Stomach (tissue), 9 donors: ENCODE measurements around the gene RAD9B. TPM values are rescaled to one million over a fixed set of nuclear protein-coding genes. Genes with fewer than 3 reads are reported as not detected.

Experiments used
- DNase-seq, 2 donors: peaks; one replicate each; pipeline versions ENCODE4 v3.0.0 to v3.0.0-alpha.2; 2013 to 2019
- H3K27ac ChIP-seq, 5 donors: fragments of 200-600 bp in 4 of 5; sonication (generic) in 4 of 5; one replicate each; pipeline ENCODE4 v1.5.1; 2013 to 2019; ENCODE audit warnings: mild to moderate bottlenecking in 1 of 5, moderate library complexity in 1 of 5
- H3K27me3 ChIP-seq, 3 donors: fragments of 200-600 bp; sonication (generic); one replicate each; pipeline ENCODE4 v1.5.1; 2017 to 2019; ENCODE audit warnings: mixed run types in 1 of 3
- H3K36me3 ChIP-seq, 4 donors: fragments of 200-600 bp; sonication (generic); 1 replicate in 3 of 4; 2 replicates in 1 of 4; pipeline ENCODE4 v1.5.1; 2016 to 2019
- H3K4me1 ChIP-seq, 4 donors: fragments of 200-600 bp; sonication (generic); one replicate each; pipeline ENCODE4 v1.5.1; 2016 to 2019
- H3K4me3 ChIP-seq, 4 donors: fragments of 200-600 bp; sonication (generic) in 3 of 4; one replicate each; pipeline ENCODE4 v1.5.1; 2016 to 2019; ENCODE audit warnings: mild to moderate bottlenecking in 1 of 4
- H3K9me3 ChIP-seq, 4 donors: fragments of 200-600 bp; sonication (generic); one replicate each; pipeline ENCODE4 v1.5.1; 2016 to 2019
- EP300 ChIP-seq: sonication (generic); formaldehyde crosslinking; IDR thresholded peaks from one replicate; pipeline ENCODE4 v1.6.1; 2017; ENCODE audit warnings: antibody characterized with exemption
- POLR2A ChIP-seq, 4 donors: fragments of 450-650 bp; IDR thresholded peaks; one replicate each; pipeline ENCODE4 v1.6.1; 2016; ENCODE audit warnings: antibody characterized with exemption in 4 of 4, control low read depth in 2 of 4, mild to moderate bottlenecking in 1 of 4, moderate library complexity in 1 of 4
- POLR2AphosphoS5 ChIP-seq, 3 donors: sonication (generic); formaldehyde crosslinking; IDR thresholded peaks; one replicate each; pipeline ENCODE4 v1.6.1; 2016; ENCODE audit warnings: antibody characterized with exemption in 3 of 3
- WGBS, 5 donors: extraction: QIAGEN DNeasy Blood & Tissue Kit in 3 of 5; methylation state at CpG; one replicate each; pipeline versions ENCODE4 v1.1.5 to v1.1.7; 2013 to 2018; 5-methylcytosine and 5-hydroxymethylcytosine counted together
- intact Hi-C: fragments of 100-400 bp; cut with DNase I; formaldehyde crosslinking; loops from one replicate; pipeline ENCODE4 v1.15.1; 2023; ENCODE audit warnings: low total_unique reads
- polyA plus RNA-seq, 3 donors: library from polyadenylated mRNA; stranded (reverse); fragments of 200-250 nt; gene quantifications; one replicate each; pipeline ENCODE4 v1.2.3, GENCODE V29; 2013
- total RNA-seq, 5 donors: library from RNA; depleted of rRNA; stranded (reverse); fragments of >200 nt; gene quantifications; one replicate each; pipeline versions ENCODE4 v1.1.0 to v1.2.3, GENCODE V29; 2014 to 2016
- TF ChIP-seq, protein P1 (sequence below), 7 experiments: fragments of 450-650 bp in 4 of 7; fragments of 200-600 bp in 3 of 7; sonication (generic) in 3 of 7; IDR thresholded peaks; one replicate each; pipeline ENCODE4 v1.5.1; 2016 to 2019; ENCODE audit warnings: antibody characterized with exemption in 7 of 7, control low read depth in 2 of 7, mild to moderate bottlenecking in 1 of 7
- donor health status: healthy with polysubstance abuse.
- donor health status: Bipolar disorder and iron deficiency.
- donor health status: healthy.

RAD9B gene
- total and polyA plus RNA-seq, 8 donors = 0.23 to 0.73 (median 0.31) TPM; not detected in 3

DNA sequence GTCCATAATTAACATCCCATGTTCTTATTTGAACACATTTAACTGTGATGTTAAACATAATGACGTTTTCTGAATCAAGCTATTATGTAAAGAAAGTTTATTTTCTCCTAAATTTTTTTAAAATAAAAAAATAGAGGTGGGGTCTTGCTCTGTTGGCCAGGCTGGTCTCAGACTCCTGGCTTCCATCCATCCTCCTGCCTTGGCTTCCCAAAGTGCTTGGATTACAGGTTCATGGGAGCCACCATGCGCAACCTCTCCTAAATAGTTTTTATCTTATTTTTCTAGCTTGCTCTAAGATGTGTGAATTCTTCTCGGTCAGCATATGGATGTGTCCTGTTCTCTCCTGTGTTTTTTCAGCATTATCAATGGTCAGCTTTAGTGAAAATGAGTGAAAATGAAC, 3.2 kb downstream of the RAD9B start:
- Histone ChIP-seq H3K4me1 (peaks cover 7 to 17% (median 13%) of the 10 kb centered on the region in 4 donors), H3K9me3 (no peaks in the 10 kb centered on the region), H3K36me3 (no peaks in the 10 kb centered on the region), H3K27me3 (no peaks in the 10 kb centered on the region), H3K27ac (no peak overlapping the region), H3K4me3 (no peak overlapping the region)
- no peak for DNase-seq
- 75 to 79% (median 77%) methylated on average over 3 of the region's 3 CpGs for WGBS, 5 donors
- TF ChIP-seq POLR2A (IDR thresholded peaks at IDR 0.05) (no peak), EP300 (no peak), POLR2AphosphoS5 (IDR thresholded peaks at IDR 0.05) (no peak)
- TF ChIP-seq, protein P1, sequence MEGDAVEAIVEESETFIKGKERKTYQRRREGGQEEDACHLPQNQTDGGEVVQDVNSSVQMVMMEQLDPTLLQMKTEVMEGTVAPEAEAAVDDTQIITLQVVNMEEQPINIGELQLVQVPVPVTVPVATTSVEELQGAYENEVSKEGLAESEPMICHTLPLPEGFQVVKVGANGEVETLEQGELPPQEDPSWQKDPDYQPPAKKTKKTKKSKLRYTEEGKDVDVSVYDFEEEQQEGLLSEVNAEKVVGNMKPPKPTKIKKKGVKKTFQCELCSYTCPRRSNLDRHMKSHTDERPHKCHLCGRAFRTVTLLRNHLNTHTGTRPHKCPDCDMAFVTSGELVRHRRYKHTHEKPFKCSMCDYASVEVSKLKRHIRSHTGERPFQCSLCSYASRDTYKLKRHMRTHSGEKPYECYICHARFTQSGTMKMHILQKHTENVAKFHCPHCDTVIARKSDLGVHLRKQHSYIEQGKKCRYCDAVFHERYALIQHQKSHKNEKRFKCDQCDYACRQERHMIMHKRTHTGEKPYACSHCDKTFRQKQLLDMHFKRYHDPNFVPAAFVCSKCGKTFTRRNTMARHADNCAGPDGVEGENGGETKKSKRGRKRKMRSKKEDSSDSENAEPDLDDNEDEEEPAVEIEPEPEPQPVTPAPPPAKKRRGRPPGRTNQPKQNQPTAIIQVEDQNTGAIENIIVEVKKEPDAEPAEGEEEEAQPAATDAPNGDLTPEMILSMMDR (IDR thresholded peaks at IDR 0.05) = no peak
- intact Hi-C loops = no loop called here

DNA sequence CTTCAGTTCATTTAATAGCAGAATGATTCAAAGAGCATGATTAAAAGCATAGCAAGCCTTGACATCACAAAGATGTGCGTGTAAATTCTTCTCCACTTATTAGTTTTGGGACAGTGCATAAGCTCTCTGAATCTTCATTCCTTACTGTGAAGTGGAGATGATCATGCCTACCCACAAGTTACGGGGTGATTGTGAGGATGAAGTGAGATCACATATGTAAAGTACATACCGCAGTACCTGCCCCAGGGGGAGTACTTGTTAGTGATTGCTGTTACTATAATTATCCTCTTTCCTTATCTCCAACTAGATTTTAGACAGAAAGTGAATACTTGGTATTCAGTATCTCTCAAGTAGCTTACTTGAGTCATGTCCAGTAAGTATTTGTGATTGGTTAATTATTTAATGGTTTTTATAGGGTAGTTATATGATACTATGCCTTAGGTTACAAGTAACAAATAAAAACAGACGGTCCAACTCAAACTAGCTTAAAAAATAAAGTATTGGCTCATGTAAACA, 6.0 kb downstream of the RAD9B start:
- peaks cover 0 to 7% (median 3%) of the 10 kb centered on the region in 4 donors for H3K4me1 ChIP-seq
- H3K36me3 ChIP-seq = no peaks in the 10 kb centered on the region
- H3K27ac ChIP-seq = no peak overlapping the region
- no peak for DNase-seq
- no peak overlapping the region for H3K4me3 ChIP-seq
- H3K27me3 ChIP-seq = no peaks in the 10 kb centered on the region
- TF ChIP-seq POLR2A (IDR thresholded peaks at IDR 0.05) = no peak
- TF ChIP-seq EP300 = no peak
- TF ChIP-seq, protein P1 (IDR thresholded peaks at IDR 0.05) = no peak
- TF ChIP-seq POLR2AphosphoS5 (IDR thresholded peaks at IDR 0.05) = no peak
- H3K9me3 ChIP-seq = no peaks in the 10 kb centered on the region
- intact Hi-C loops = no loop called here
- 87 to 93% (median 90%) methylated on average over 4 of the region's 4 CpGs for WGBS, 5 donors

DNA sequence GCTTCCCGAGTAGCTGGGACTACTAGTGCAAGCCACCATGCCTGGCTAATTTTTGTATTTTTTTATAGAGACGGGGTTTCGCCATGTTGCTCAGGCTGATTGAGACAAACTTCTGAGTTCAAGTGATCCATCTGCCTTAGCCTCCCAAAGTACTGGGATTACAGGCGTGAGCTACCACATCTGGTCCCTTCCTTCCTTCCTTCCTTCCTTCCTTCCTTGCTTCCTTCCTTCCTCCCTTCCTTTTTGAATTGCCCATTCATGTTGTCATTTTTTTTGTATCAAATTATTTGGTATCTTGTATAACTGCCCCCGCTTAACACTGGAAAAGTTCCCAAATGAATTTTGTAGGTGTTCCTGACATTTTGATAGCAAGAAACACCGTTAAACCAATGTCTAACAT, 11.7 kb downstream of the RAD9B start:
- DNase-seq = no peak
- Histone ChIP-seq H3K27ac (no peak overlapping the region), H3K9me3 (no peaks in the 10 kb centered on the region), H3K4me3 (no peak overlapping the region), H3K4me1 (peaks cover 0 to 7% (median 3%) of the 10 kb centered on the region in 4 donors), H3K36me3 (no peaks in the 10 kb centered on the region), H3K27me3 (no peaks in the 10 kb centered on the region)
- TF ChIP-seq, protein P1 (IDR thresholded peaks at IDR 0.05) = no peak
- TF ChIP-seq POLR2AphosphoS5 (IDR thresholded peaks at IDR 0.05) (no peak), EP300 (no peak), POLR2A (IDR thresholded peaks at IDR 0.05) (no peak)
- 64 to 81% (median 78%) methylated on average over 6 of the region's 6 CpGs for WGBS, 5 donors
- intact Hi-C loops = loop anchor here (5.0 kb wide), 1 partner anchor 88 kb away; no protein-coding TSS in a partner anchor

DNA sequence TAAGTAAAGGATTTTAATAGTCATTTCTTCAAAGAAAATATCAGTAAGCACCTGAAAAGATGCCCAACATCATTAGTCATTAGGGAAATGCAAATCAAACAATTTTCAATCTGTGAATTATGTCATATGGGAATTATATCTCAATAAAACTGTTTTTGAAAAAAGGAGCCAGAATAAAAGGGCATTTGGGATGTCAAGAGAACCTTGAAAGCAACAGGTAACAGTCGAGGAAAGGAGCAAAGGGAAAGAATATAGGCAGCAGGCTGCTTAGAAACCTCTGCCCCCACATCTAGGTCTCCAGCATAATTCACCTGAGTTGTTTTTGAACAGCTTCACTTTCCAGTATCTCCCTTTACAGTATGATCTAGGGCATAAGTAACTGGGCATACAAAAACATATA, 12.2 kb downstream of the RAD9B start:
- no peak overlapping the region for H3K27ac ChIP-seq
- H3K4me3 ChIP-seq = no peak overlapping the region
- peaks cover 0 to 7% (median 3%) of the 10 kb centered on the region in 4 donors for H3K4me1 ChIP-seq
- TF ChIP-seq, protein P1 (IDR thresholded peaks at IDR 0.05) = no peak
- TF ChIP-seq POLR2AphosphoS5 (IDR thresholded peaks at IDR 0.05) (no peak), POLR2A (IDR thresholded peaks at IDR 0.05) (no peak), EP300 (no peak)
- 25 to 54% (median 38%) methylated on average over 1 of the region's 1 CpG for WGBS, 5 donors
- H3K36me3 ChIP-seq = no peaks in the 10 kb centered on the region
- intact Hi-C loops = loop anchor here (5.0 kb wide), 1 partner anchor 88 kb away; no protein-coding TSS in a partner anchor
- no peaks in the 10 kb centered on the region for H3K27me3 ChIP-seq
- H3K9me3 ChIP-seq = no peaks in the 10 kb centered on the region
- no peak for DNase-seq
